Stimulated activated CD4-positive, alpha-beta T cell treated with anti-CD3 and anti-CD28 coated beads, TNF-alpha, amount 100 ng/mL, for 48 hours (primary cell): Measurements from ENCODE around the gene MARK3.
"Not testable (repeated sequence)": the region's sequence is repeated elsewhere in the genome, so short reads cannot be mapped to it uniquely, and the experiment has no call there.

Experiments used
- DNase-seq, 3 donors: peaks; one replicate each; pipeline ENCODE4 v3.0.0-alpha.2; 2020; ENCODE audit warnings: low read depth in 3 of 3

MARK3 gene

GRCh38 chr14:103385152-103385928 lies at the start of gene MARK3:
Gene MARK3 (plus strand): TSS chr14:103385415. CDS start chr14:103386030, 615 bp downstream.
- peak; percentile 93 to 96 (median 95) for DNase-seq

GRCh38 chr14:103336191-103336590 lies 49.0 kb upstream of the MARK3 start:
- DNase-seq: no peak

- no peak for DNase-seq
These were observed 47.4 kb upstream of the MARK3 start for GRCh38 chr14:103337794-103338193.

- DNase-seq: no peak
These were observed 45.7 kb upstream of the MARK3 start for GRCh38 chr14:103339561-103339960.

GRCh38 chr14:103340480-103341212 lies 44.6 kb upstream of the MARK3 start:
- no peak for DNase-seq

GRCh38 chr14:103341250-103342129 lies 43.7 kb upstream of the MARK3 start:
- DNase-seq: no peak

GRCh38 chr14:103343164-103343879 lies 41.9 kb upstream of the MARK3 start:
- no peak for DNase-seq

- no peak for DNase-seq
These were observed 41.1 kb upstream of the MARK3 start for GRCh38 chr14:103343905-103344797.

GRCh38 chr14:103346286-103346685 lies 38.9 kb upstream of the MARK3 start:
- DNase-seq: no peak

- DNase-seq: no peak
These were observed 38.0 kb upstream of the MARK3 start for GRCh38 chr14:103347091-103347815.

GRCh38 chr14:103348154-103348553 lies 37.1 kb upstream of the MARK3 start:
- no peak for DNase-seq

- DNase-seq: no peak
These were observed 35.2 kb upstream of the MARK3 start for GRCh38 chr14:103349982-103350381.

- no peak for DNase-seq
These were observed 31.9 kb upstream of the MARK3 start for GRCh38 chr14:103353362-103353761.

GRCh38 chr14:103354141-103354540 lies 31.1 kb upstream of the MARK3 start:
- DNase-seq: no peak

GRCh38 chr14:103356024-103356682 lies 29.1 kb upstream of the MARK3 start:
- DNase-seq: no peak

- not testable (repeated sequence) for DNase-seq
These were observed 27.7 kb upstream of the MARK3 start for GRCh38 chr14:103357552-103357951.

GRCh38 chr14:103360548-103360947 lies 24.7 kb upstream of the MARK3 start:
- DNase-seq: no peak

- no peak for DNase-seq
These were observed 23.3 kb upstream of the MARK3 start for GRCh38 chr14:103361867-103362266.

GRCh38 chr14:103362780-103363179 lies 22.4 kb upstream of the MARK3 start:
- no peak for DNase-seq
